Smooth muscle cell (in vitro differentiated cells): ENCODE results near the gene ATRIP. TPM values are rescaled to one million over a fixed set of nuclear protein-coding genes. Genes with fewer than 3 reads are reported as not detected.

Experiments
- DNase-seq: peaks from one replicate; lab custom pipeline; 2025; ENCODE audit not compliant: unreplicated experiment; lab: John Stamatoyannopoulos, UW
- H2AFZ ChIP-seq: fragments of 200-600 bp; sonication (generic); 2 replicates; pipeline ENCODE4 v1.6.0; 2016; ENCODE audit warnings: antibody characterized with exemption, low read depth, mild to moderate bottlenecking
- H3F3A ChIP-seq: fragments of 200-600 bp; sonication (generic); 2 replicates; pipeline ENCODE4 v1.6.0; 2017; ENCODE audit warnings: antibody characterized with exemption, low read depth
- H3K27ac ChIP-seq: fragments of 200-600 bp; sonication (generic); 2 replicates; pipeline ENCODE4 v1.5.1; 2016; ENCODE audit warnings: low read depth, mild to moderate bottlenecking
- H3K27me3 ChIP-seq: fragments of 200-600 bp; sonication (generic); 2 replicates; pipeline ENCODE4 v1.6.1; 2016; ENCODE audit warnings: low read depth, mild to moderate bottlenecking
- H3K36me3 ChIP-seq: fragments of 200-600 bp; sonication (generic); 2 replicates; pipeline ENCODE4 v1.5.1; 2016; ENCODE audit warnings: low read depth
- H3K4me1 ChIP-seq: fragments of 200-600 bp; sonication (generic); 2 replicates; pipeline ENCODE4 v1.5.1; 2016; ENCODE audit warnings: low read depth
- H3K4me2 ChIP-seq: fragments of 200-600 bp; sonication (generic); 2 replicates; pipeline ENCODE4 v1.6.0; 2016; ENCODE audit warnings: mild to moderate bottlenecking
- H3K4me3 ChIP-seq: fragments of 200-600 bp; sonication (generic); 2 replicates; pipeline ENCODE4 v1.5.1; 2016; ENCODE audit warnings: mild to moderate bottlenecking
- H3K79me2 ChIP-seq: fragments of 200-600 bp; sonication (generic); 2 replicates; pipeline ENCODE4 v1.6.0; 2016; ENCODE audit warnings: low read depth, mild to moderate bottlenecking
- H3K9ac ChIP-seq: fragments of 200-600 bp; sonication (generic); 2 replicates; pipeline ENCODE4 v1.6.0; 2016; ENCODE audit warnings: low read depth
- H3K9me3 ChIP-seq: fragments of 200-600 bp; sonication (generic); replicated peaks from 2 replicates; pipeline ENCODE4 v1.5.1; 2016; ENCODE audit warnings: low read depth
- H4K20me1 ChIP-seq: fragments of 200-600 bp; sonication (generic); 2 replicates; pipeline ENCODE4 v1.6.0; 2016; ENCODE audit warnings: low read depth
- CTCF ChIP-seq: fragments of 200-600 bp; sonication (generic); IDR thresholded peaks from 2 replicates; pipeline ENCODE4 v1.5.1; 2017; ENCODE audit warnings: borderline replicate concordance, mild to moderate bottlenecking, antibody characterized with exemption; ENCODE audit not compliant: insufficient read depth, poor library complexity, severe bottlenecking
- WGBS: methylation state at CpG from one replicate; pipeline ENCODE4 v1.1.7; 2016; ENCODE audit warnings: low lambda C conversion rate; 5-methylcytosine and 5-hydroxymethylcytosine counted together
- polyA plus RNA-seq: library from polyadenylated mRNA; unstranded; fragments of >200 nt; fragmentation: Nextera tagmentation; extraction: Ambion mirVana; gene quantifications from 2 replicates; pipeline ENCODE4 v1.2.1, GENCODE V29; 2016
- total RNA-seq: library from RNA; depleted of rRNA; stranded (reverse); fragments of >200 nt; gene quantifications from 2 replicates; pipeline ENCODE4 v1.2.3, GENCODE V29; 2014

The ATRIP gene
- total and polyA plus RNA-seq, 2 experiments from 2014 or later = 4.0 to 7.3 TPM

GRCh38 chr3:48445277-48445882, 1.2 kb upstream of the ATRIP start:
- Histone ChIP-seq H3K27me3 (no peaks in the 10 kb centered on the region), H3K79me2 (peaks cover 33% of the 10 kb centered on the region), H3K4me3 (peak overlapping the region; percentile 76), H3K4me1 (peaks cover 18% of the 10 kb centered on the region), H4K20me1 (peaks cover 15% of the 10 kb centered on the region), H3K27ac (no peak overlapping the region), H3K9me3 (no peaks in the 10 kb centered on the region), H2AFZ (no peak overlapping the region), H3F3A (peaks cover 14% of the 10 kb centered on the region), H3K9ac (no peak overlapping the region), H3K4me2 (peak overlapping the region; percentile 91), H3K36me3 (no peaks in the 10 kb centered on the region)
- 81% methylated on average over 6 of the region's 6 CpGs for WGBS
- no peak for DNase-seq
- no peak for TF ChIP-seq CTCF

- peak overlapping the region; percentile 66 for H3K9ac ChIP-seq
- no peak for TF ChIP-seq CTCF
- 22% methylated on average over 6 of the region's 6 CpGs for WGBS
- H3K9me3 ChIP-seq = no peaks in the 10 kb centered on the region
- peak overlapping the region; percentile 91 for H3K4me2 ChIP-seq
- H3F3A ChIP-seq = peaks cover 14% of the 10 kb centered on the region
- H2AFZ ChIP-seq = peak overlapping the region; percentile 50
- H3K79me2 ChIP-seq = peaks cover 27% of the 10 kb centered on the region
- no peaks in the 10 kb centered on the region for H3K27me3 ChIP-seq
- peak overlapping the region; percentile 76 for H3K4me3 ChIP-seq
- peaks cover 17% of the 10 kb centered on the region for H3K4me1 ChIP-seq
- no peaks in the 10 kb centered on the region for H3K36me3 ChIP-seq
- H3K27ac ChIP-seq = peak overlapping the region; percentile 69
- peaks cover 15% of the 10 kb centered on the region for H4K20me1 ChIP-seq
- no peak for DNase-seq
Measured at GRCh38 chr3:48446043-48446424, 503 bp upstream of the ATRIP start.

- no peak for TF ChIP-seq CTCF
- H3K9me3 ChIP-seq = no peaks in the 10 kb centered on the region
- no peak overlapping the region for H3K4me3 ChIP-seq
- WGBS = 100% methylated on average over 1 of the region's 1 CpG
- no peaks in the 10 kb centered on the region for H4K20me1 ChIP-seq
- no peak overlapping the region for H3K9ac ChIP-seq
- no peaks in the 10 kb centered on the region for H3K27me3 ChIP-seq
- H3F3A ChIP-seq = no peaks in the 10 kb centered on the region
- H3K4me1 ChIP-seq = peaks cover 10% of the 10 kb centered on the region
- no peak overlapping the region for H2AFZ ChIP-seq
- no peak for DNase-seq
- H3K27ac ChIP-seq = no peak overlapping the region
- H3K36me3 ChIP-seq = no peaks in the 10 kb centered on the region
- H3K4me2 ChIP-seq = no peak overlapping the region
- H3K79me2 ChIP-seq = peaks cover 14% of the 10 kb centered on the region
Measured at GRCh38 chr3:48451270-48451669, 4.7 kb downstream of the ATRIP start.

- no peaks in the 10 kb centered on the region for H3K4me1 ChIP-seq
- H3F3A ChIP-seq = no peaks in the 10 kb centered on the region
- no peaks in the 10 kb centered on the region for H4K20me1 ChIP-seq
- H3K79me2 ChIP-seq = no peaks in the 10 kb centered on the region
- no peaks in the 10 kb centered on the region for H3K9me3 ChIP-seq
- DNase-seq = no peak
- H3K4me2 ChIP-seq = no peak overlapping the region
- no peak for TF ChIP-seq CTCF
- H2AFZ ChIP-seq = no peak overlapping the region
- H3K27me3 ChIP-seq = no peaks in the 10 kb centered on the region
- H3K9ac ChIP-seq = no peak overlapping the region
- no peaks in the 10 kb centered on the region for H3K36me3 ChIP-seq
- H3K27ac ChIP-seq = no peak overlapping the region
- no peak overlapping the region for H3K4me3 ChIP-seq
- WGBS = 100% methylated on average over 1 of the region's 1 CpG
Measured at GRCh38 chr3:48456456-48456855, 9.9 kb downstream of the ATRIP start.
